Trophoblast cell (in vitro differentiated cells and primary cell): ENCODE measurements around the gene KIAA2012.

Source experiments
- DNase-seq, 2 donors: peaks; one replicate each; pipeline ENCODE4 v3.0.0-alpha.2; 2016
- H2AFZ ChIP-seq: 2 replicates; pipeline ENCODE4 v1.6.1; 2013; ENCODE audit warnings: low read length, moderate library complexity, mild to moderate bottlenecking; ENCODE audit not compliant: insufficient read depth, poor library complexity
- H2AK5ac ChIP-seq: 2 replicates; pipeline ENCODE4 v1.6.1; 2013; ENCODE audit warnings: mild to moderate bottlenecking, low read length
- H2BK120ac ChIP-seq: 2 replicates; pipeline ENCODE4 v1.6.1; 2013; ENCODE audit warnings: low read length, mild to moderate bottlenecking, moderate library complexity; ENCODE audit not compliant: insufficient read depth, poor library complexity
- H2BK12ac ChIP-seq: 2 replicates; pipeline ENCODE4 v1.6.1; 2013; ENCODE audit warnings: mild to moderate bottlenecking, low read length, moderate library complexity
- H2BK5ac ChIP-seq: 2 replicates; pipeline ENCODE4 v1.6.1; 2013; ENCODE audit warnings: low read length, low read depth, moderate library complexity, mild to moderate bottlenecking; ENCODE audit not compliant: poor library complexity
- H3K14ac ChIP-seq: 2 replicates; pipeline ENCODE4 v1.6.1; 2013; ENCODE audit warnings: mild to moderate bottlenecking, low read length
- H3K18ac ChIP-seq: 2 replicates; pipeline ENCODE4 v1.6.1; 2013; ENCODE audit warnings: mild to moderate bottlenecking, low read length
- H3K23ac ChIP-seq: 2 replicates; pipeline ENCODE4 v1.6.1; 2013; ENCODE audit warnings: low read length
- H3K27ac ChIP-seq: 2 replicates; pipeline ENCODE4 v1.5.1; 2013; ENCODE audit warnings: low read depth, mild to moderate bottlenecking, inconsistent platforms, low read length, moderate library complexity
- H3K27me3 ChIP-seq: 2 replicates; pipeline ENCODE4 v1.6.1; 2013; ENCODE audit warnings: inconsistent platforms, mild to moderate bottlenecking, low read length, moderate library complexity; ENCODE audit not compliant: insufficient read depth
- H3K36me3 ChIP-seq, 2 experiments: 1 replicate in 1 of 2; 2 replicates in 1 of 2; pipeline ENCODE4 v1.6.1; 2013; ENCODE audit warnings: low read length in 2 of 2, mild to moderate bottlenecking in 2 of 2, moderate library complexity in 1 of 2; ENCODE audit not compliant: insufficient read depth in 2 of 2, control insufficient read depth in 1 of 2
- H3K4ac ChIP-seq: 2 replicates; pipeline ENCODE4 v1.6.1; 2013; ENCODE audit warnings: low read depth, mild to moderate bottlenecking, low read length, moderate library complexity
- H3K4me1 ChIP-seq, 2 experiments: 1 replicate in 1 of 2; 2 replicates in 1 of 2; pipeline ENCODE4 v1.6.1; 2013; ENCODE audit warnings: low read length in 2 of 2, mild to moderate bottlenecking in 2 of 2, moderate library complexity in 1 of 2; ENCODE audit not compliant: insufficient read depth in 2 of 2, control insufficient read depth in 1 of 2
- H3K4me2 ChIP-seq: 2 replicates; pipeline ENCODE4 v1.6.1; 2013; ENCODE audit warnings: inconsistent platforms, mild to moderate bottlenecking, low read length, moderate library complexity
- H3K4me3 ChIP-seq: 2 replicates; pipeline ENCODE4 v1.5.1; 2013; ENCODE audit warnings: mild to moderate bottlenecking, low read depth, low read length, inconsistent platforms
- H3K79me1 ChIP-seq: one replicate; pipeline ENCODE4 v1.6.1; 2013; ENCODE audit warnings: low read length
- H3K79me2 ChIP-seq: 2 replicates; pipeline ENCODE4 v1.6.1; 2013; ENCODE audit warnings: low read length, mild to moderate bottlenecking; ENCODE audit not compliant: control insufficient read depth, insufficient read depth, poor library complexity
- H3K9ac ChIP-seq: 2 replicates; pipeline ENCODE4 v1.6.1; 2013; ENCODE audit warnings: mild to moderate bottlenecking, low read length
- H3K9me3 ChIP-seq: 2 replicates; pipeline ENCODE4 v1.6.1; 2013; ENCODE audit warnings: low read depth, mild to moderate bottlenecking, control low read depth, inconsistent platforms, low read length; ENCODE audit not compliant: insufficient read depth
- H4K12ac ChIP-seq: 2 replicates; pipeline ENCODE4 v1.6.1; 2013; ENCODE audit warnings: low read depth, mild to moderate bottlenecking, low read length, moderate library complexity
- H4K8ac ChIP-seq: 2 replicates; pipeline ENCODE4 v1.6.1; 2013; ENCODE audit warnings: low read depth, mild to moderate bottlenecking, low read length, moderate library complexity
- H4K91ac ChIP-seq: one replicate; pipeline ENCODE4 v1.6.1; 2013; ENCODE audit warnings: low read depth, mild to moderate bottlenecking, low read length, moderate library complexity
- WGBS: extraction: QIAGEN DNeasy Blood & Tissue Kit; methylation state at CpG from one replicate; pipeline ENCODE4 v1.1.7; 2013; ENCODE audit warnings: missing lambda C conversion rate; ENCODE audit not compliant: insufficient read length, insufficient coverage; ENCODE audit errors: extremely low coverage; 5-methylcytosine and 5-hydroxymethylcytosine counted together

The KIAA2012 gene

GRCh38 chr2:202033317-202034248 lies 39.5 kb upstream of the KIAA2012 start, which contains the start of gene FZD7:
Gene FZD7 (plus strand): TSS chr2:202033855. CDS start chr2:202034648, 793 bp downstream.
- H3K4me1 ChIP-seq: peaks cover 12 to 21% of the 10 kb centered on the region in 2 experiments
- H3K9ac ChIP-seq: peak within 1 kb of the TSS; percentile 81
- H3K27me3 ChIP-seq: peaks cover 28% of the 10 kb centered on the region
- peaks cover 9% of the 10 kb centered on the region for H3K79me2 ChIP-seq
- peak within 1 kb of the TSS; percentile 32 for H3K4ac ChIP-seq
- peaks cover 14% of the 10 kb centered on the region for H3K79me1 ChIP-seq
- peak within 1 kb of the TSS; percentile 86 for H3K14ac ChIP-seq
- H3K36me3 ChIP-seq: no peaks in the 10 kb centered on the region
- peaks cover 11% of the 10 kb centered on the region for H3K9me3 ChIP-seq
- peak within 1 kb of the TSS; percentile 80 for H3K4me3 ChIP-seq
- H2AFZ ChIP-seq: peak within 1 kb of the TSS; percentile 84
- peak within 1 kb of the TSS; percentile 98 for H2BK5ac ChIP-seq
- peak; percentile 84 to 90 for DNase-seq
- peak within 1 kb of the TSS; percentile 95 for H4K12ac ChIP-seq
- peak within 1 kb of the TSS; percentile 78 for H2BK120ac ChIP-seq
- peak within 1 kb of the TSS; percentile 96 for H4K8ac ChIP-seq
- peak within 1 kb of the TSS; percentile 88 for H3K27ac ChIP-seq
- peak within 1 kb of the TSS; percentile 94 for H4K91ac ChIP-seq
- peak within 1 kb of the TSS; percentile 85 for H2BK12ac ChIP-seq
- WGBS: no CpG with 5 or more reads among the region's 109 CpGs
- H3K4me2 ChIP-seq: peak within 1 kb of the TSS; percentile 99
- H3K18ac ChIP-seq: peak within 1 kb of the TSS; percentile 91
- H3K23ac ChIP-seq: no peak within 1 kb of the TSS
- no peak within 1 kb of the TSS for H2AK5ac ChIP-seq

DNA sequence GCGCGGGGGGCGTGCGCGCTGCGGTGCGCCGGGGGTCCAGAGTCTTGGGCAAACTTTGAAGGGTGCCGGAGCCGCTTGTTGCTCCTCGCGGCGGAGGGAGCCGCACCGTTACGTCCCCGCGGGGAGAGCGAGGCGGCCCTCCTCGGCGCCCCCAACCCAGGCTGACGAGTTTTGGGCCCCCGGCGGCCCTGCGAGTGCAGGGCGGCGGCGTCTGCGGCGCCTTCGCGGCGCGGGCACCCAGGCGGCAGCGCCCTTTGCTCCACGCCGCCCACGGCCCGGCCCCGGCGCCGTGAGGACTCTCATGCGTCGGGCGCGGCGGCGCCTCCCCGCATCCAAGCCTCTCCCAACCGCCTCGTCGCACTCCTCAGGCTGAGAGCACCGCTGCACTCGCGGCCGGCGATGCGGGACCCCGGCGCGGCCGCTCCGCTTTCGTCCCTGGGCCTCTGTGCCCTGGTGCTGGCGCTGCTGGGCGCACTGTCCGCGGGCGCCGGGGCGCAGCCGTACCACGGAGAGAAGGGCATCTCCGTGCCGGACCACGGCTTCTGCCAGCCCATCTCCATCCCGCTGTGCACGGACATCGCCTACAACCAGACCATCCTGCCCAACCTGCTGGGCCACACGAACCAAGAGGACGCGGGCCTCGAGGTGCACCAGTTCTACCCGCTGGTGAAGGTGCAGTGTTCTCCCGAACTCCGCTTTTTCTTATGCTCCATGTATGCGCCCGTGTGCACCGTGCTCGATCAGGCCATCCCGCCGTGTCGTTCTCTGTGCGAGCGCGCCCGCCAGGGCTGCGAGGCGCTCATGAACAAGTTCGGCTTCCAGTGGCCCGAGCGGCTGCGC lies 38.6 kb upstream of the KIAA2012 start:
- Histone ChIP-seq H3K27me3 (peaks cover 28% of the 10 kb centered on the region), H3K18ac (peak overlapping the region; percentile 91)
- WGBS: no CpG with 5 or more reads among the region's 105 CpGs

GRCh38 chr2:202035089-202035940 lies 37.7 kb upstream of the KIAA2012 start:
- H2BK120ac ChIP-seq: no peak overlapping the region
- peak in 1 of 2 donors; percentile 10 for DNase-seq
- no peak overlapping the region for H2BK12ac ChIP-seq

More for the DNA sequence above, 38.6 kb upstream of the KIAA2012 start:
- H3K79me1 ChIP-seq: peaks cover 14% of the 10 kb centered on the region
- peak overlapping the region; percentile 71 for H4K8ac ChIP-seq
- no peak overlapping the region for H2AK5ac ChIP-seq
- peaks cover 11% of the 10 kb centered on the region for H3K9me3 ChIP-seq
- peak overlapping the region; percentile 85 for H2BK12ac ChIP-seq
- peaks cover 9% of the 10 kb centered on the region for H3K79me2 ChIP-seq
- H2BK120ac ChIP-seq: no peak overlapping the region
- peak; percentile 22 to 60 for DNase-seq
- H4K12ac ChIP-seq: no peak overlapping the region
- peak overlapping the region; percentile 23 for H4K91ac ChIP-seq
- peak overlapping the region; percentile 85 for H3K14ac ChIP-seq
- H3K4me3 ChIP-seq: peak overlapping the region; percentile 76
- H3K4me2 ChIP-seq: peak overlapping the region; percentile 99
- no peak overlapping the region for H3K4ac ChIP-seq
- H3K23ac ChIP-seq: no peak overlapping the region
- H2AFZ ChIP-seq: peak overlapping the region; percentile 84
- peaks cover 15 to 24% of the 10 kb centered on the region in 2 experiments for H3K4me1 ChIP-seq
- H2BK5ac ChIP-seq: no peak overlapping the region
- H3K36me3 ChIP-seq: no peaks in the 10 kb centered on the region
- H3K27ac ChIP-seq: peak overlapping the region; percentile 31
- H3K9ac ChIP-seq: no peak overlapping the region

More at GRCh38 chr2:202035089-202035940, 37.7 kb upstream of the KIAA2012 start:
- Histone ChIP-seq H3K36me3 (no peaks in the 10 kb centered on the region), H3K4me3 (peak overlapping the region; percentile 76), H3K9me3 (peaks cover 11% of the 10 kb centered on the region), H4K91ac (no peak overlapping the region), H3K4me2 (peak overlapping the region; percentile 99), H3K79me1 (peaks cover 14% of the 10 kb centered on the region), H4K8ac (no peak overlapping the region), H3K27me3 (peaks cover 28% of the 10 kb centered on the region), H2AFZ (peak overlapping the region; percentile 11), H3K4ac (no peak overlapping the region), H2BK5ac (no peak overlapping the region), H3K18ac (no peak overlapping the region), H3K23ac (no peak overlapping the region), H3K27ac (no peak overlapping the region), H3K14ac (no peak overlapping the region), H3K79me2 (peaks cover 9% of the 10 kb centered on the region), H4K12ac (no peak overlapping the region), H2AK5ac (no peak overlapping the region), H3K4me1 (peaks cover 15 to 24% of the 10 kb centered on the region in 2 experiments), H3K9ac (no peak overlapping the region)
- WGBS: no CpG with 5 or more reads among the region's 78 CpGs
